GM19452 (cell line): Measurements from ENCODE around the gene HNRNPC.
"Not testable (repeated sequence)": the region's sequence is repeated elsewhere in the genome, so short reads cannot be mapped to it uniquely, and the experiment has no call there.

Experiments used
- ATAC-seq: cut with Tn5 transposase; IDR thresholded peaks from one replicate; pipeline ENCODE4 v1.9.1; 2021; ENCODE audit not compliant: unreplicated experiment

The HNRNPC gene

DNA sequence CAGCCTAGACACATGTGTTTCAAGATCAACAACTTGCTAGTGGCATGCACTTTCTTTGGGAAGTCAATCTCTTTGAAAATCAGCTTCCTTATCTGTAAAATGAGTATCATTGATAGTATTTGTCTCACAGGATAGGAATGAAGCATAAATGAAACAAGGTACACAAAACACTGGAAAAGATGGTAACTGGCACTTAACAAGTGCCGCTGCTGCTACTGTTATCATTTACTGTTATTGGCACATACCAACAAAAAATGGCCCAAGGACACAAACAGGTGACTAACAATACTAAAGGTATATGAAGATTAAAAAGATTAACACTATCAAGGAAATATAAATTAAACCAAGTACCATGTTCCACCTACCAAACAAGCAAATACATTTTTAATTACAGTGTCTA, 20.9 kb downstream of the HNRNPC start:
- no peak for ATAC-seq

DNA sequence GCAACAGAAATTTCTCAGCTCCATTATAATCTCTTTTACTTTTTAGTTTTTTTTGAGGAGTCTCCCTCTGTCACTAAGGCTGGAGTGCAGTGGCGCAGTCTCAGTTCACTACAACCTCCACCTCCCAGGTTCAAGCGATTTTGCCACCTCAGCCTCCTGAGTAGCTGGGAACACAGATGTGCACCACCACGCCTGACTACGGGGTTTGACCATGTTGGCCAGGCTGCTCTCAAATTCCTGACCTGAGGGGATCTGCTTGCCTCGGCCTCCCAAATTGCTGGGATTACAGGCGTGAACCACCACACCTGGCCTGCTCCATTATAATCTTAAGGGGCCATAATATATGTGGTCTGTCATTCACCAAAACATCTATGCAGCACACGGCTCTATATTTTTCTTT, 23.4 kb downstream of the HNRNPC start:
- no peak for ATAC-seq

DNA sequence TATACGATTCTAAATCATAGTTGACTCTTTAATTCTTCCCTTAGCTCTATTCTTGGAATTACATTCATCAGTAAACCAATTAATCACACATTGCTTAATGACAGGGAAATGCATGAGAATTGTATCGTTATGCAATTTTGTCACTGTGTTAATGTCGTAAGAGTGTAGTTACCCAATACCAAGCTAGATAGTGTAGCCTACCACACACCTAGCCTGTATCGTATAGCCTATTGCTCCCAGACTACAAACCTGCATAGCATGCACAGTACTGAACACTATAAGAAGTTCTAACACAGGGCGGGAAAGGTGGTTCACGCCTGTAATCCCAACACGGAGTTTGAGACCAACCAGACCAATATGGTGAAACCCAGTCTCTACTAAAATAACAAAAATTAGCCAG, 24.7 kb downstream of the HNRNPC start:
- ATAC-seq, result no peak

DNA sequence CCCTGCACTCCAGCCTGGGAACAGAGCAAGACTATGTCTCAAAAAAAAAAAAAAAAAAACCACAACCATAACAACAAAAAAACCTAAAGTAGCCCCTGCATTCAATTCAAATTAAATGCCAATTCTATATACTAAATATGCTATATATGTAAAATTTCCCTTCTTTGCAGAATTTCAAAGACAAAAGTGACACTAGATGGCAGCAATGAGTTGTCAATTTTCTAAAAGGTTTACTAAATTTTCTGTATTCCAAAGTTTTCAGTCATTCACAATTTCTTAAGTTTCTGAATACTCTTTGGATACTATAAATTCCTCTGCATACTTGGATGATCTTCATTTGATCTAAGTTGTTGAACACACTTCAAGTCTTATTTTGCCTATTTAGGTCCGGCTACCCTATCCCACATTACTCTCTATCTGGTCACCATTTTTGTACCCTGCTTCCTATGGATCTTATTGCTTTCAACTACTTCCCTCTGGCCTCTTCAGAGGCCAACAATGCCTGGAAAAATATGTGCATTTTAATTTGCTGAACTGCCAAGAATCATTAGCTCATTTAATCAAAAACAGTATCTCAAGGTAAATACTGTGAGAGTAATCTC, 27.9 kb downstream of the HNRNPC start:
- no peak for ATAC-seq

DNA sequence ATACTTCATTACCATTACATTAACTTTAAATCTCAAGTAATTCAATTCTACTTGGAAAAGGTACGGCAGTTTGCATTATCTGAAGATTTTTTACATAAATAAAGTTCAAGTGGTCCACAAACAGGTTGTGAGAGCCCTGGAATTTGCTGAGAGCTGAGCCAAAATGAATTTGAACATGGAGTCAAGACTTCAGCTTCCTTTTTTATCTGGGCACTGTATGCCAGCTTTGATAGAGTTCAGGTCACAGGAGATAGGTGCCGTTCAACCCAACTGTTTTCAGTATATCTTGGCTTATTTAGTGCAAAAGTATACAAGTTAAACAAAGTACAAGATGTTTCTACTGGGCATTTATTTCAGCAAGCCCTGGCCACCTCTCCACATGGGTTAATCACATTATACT, 28.8 kb downstream of the HNRNPC start:
- ATAC-seq, result no peak

DNA sequence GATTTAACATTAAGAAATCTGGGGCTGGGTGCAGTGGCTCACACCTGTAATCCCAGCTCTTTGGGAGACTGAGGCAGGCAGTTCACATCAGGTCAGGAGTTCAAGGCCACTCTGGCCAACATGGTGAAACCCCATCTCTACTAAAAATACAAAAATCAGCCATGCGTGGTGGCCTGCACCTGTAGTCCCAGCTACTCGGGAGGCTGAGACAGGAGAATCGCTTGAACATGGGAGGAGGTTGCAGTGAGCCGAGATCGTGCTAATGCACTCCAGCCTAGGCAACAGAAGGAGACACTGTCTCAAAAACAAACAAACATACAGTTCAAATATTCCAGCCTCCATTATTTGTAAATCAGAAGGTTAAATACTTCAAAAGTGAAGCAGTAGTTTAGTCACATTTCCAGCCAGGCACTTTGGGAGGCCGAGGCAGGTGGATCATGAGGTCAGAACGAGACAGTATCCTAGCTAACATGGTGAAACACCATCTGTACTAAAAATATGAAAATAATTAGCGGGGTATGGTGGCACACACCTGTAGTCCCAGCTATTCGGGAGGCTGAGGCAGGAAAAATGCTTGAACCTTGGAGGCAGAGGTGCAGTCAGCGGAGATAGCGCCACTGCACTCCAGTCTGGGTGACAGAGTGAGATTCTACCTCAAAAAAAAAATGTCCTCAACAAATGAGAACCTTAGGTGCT, 30.3 kb downstream of the HNRNPC start:
- no peak for ATAC-seq

DNA sequence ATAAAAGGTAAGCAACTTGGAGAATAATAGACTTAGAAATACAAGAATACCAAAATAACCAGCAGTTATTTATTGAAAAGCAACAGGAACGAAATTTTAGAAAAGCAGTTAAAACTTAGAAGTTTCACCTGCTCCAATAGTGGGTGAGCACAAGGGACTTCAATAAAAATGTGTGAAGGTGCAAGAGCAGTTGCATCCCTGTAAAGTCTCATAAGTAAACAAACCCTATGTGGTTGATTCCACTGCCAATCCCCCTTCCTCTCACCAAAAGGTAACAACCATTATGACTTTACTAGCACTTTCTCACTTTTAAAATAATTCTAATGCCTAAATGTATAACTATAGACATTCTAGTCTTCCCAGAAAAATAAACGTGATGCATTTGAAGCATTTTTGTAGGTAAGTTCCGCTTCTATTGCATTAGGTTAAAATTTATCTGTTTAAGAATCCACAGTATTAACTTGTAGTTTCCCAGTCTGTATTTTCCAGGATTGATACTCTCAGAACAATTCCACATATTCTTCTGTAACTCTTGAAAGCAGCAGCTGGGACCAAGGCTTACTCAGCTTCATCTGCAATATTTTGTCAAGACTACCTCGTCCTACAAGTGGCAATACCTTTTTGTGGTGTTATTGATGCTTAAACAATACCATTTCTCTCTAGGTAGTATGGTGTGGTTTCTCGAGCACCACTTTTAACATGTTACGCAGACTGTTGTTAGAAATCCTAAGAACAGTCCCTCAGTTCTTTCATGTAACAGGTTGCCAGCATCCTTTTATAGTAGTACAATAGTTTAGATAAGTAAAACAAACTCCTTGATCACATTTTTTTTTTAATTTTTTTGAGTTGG, 32.1 kb downstream of the HNRNPC start:
- no peak for ATAC-seq

DNA sequence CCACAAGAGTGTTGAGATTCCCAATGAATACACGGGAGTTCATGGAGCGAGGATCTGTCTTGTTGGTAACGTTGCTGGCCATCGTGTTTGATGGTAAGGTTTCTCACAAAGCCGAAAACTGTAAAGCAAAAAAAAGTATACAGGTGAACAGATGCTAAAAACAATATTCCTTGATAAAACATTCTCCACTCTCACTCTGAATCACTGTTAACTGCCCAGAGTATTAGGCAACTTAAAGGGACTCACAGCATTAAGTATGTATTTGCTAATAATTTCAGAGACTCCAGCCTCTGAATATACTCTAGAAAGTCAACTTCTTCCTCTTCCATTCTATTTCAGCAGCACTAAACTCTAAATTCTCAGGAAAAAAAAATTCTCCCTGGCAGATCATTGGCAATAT, 35.1 kb downstream of the HNRNPC start:
- ATAC-seq, result no peak

DNA sequence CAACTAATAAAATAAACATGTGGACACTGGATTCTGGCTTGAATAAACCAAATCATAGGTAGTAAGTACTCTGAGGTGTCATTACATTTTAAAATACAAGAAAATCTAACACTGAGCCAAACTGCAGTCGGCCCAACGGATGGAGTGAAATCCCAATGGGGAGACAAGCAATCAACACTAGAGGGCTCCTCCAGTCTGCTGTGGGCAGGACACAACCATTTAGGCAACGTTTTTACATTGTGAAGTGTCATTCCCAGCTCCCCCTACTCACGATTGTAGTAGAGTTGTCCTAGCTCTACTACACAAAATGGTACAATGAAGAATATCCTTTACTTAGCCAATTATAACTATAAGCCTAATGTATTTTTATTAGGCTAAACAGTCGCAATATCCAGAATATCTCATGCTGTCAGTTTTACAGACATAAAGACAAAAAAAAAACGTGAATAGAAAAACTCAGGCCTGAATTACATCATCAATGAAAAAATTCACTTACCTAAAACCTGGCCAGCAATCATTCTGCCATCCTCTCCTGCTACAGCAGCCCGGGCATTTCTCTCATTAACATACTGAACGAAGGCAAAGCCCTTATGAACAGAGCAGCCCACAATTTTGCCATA, 35.7 kb downstream of the HNRNPC start:
- no peak for ATAC-seq

DNA sequence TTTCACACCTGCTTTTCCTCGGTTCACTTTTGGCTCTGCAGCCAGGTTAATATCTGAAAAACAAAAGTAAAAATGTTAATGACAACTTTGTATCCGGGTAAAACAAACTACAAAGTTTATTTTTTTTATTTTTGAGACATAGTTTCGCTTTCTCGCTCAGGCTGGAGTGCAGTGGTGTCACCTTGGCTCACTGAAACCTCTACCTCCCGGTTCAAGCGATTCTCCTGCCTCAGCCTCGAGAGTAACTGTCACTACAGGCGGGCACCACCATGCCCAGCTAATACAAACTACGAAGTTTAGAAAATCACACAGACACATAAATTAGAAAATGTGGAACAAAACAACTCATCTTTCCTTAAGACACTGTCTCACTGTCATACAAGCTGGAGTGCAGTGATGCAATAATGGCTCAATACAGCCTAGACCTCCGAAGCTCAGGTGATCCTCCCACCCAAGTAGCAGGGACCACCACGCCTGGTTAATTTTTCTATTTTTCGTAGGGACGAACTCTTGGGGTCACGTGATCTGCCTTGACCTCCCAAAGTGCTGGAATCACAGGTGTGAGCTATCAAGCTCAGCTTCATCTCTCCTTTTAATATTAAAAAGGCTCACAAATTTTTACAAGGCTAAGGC, 38.1 kb downstream of the HNRNPC start:
- no peak for ATAC-seq

DNA sequence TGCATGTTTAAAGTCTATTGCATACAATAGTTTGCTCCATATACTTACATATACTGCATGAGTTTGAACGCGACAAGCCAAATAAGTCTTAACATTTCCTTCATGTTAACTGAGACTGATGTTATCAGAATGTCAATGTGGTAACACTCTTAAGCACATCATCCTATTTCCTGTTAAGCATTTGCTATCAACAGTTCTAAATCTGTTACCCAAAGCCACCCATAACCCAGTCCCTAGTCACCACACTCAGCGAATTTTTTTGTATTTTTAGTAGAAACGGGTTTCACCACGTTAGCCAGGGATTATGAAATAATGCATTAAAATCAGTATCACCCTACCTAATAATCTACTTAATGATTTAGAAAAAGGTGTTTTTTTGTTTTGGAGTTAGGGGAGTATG, 39.4 kb downstream of the HNRNPC start:
- ATAC-seq, result no peak

DNA sequence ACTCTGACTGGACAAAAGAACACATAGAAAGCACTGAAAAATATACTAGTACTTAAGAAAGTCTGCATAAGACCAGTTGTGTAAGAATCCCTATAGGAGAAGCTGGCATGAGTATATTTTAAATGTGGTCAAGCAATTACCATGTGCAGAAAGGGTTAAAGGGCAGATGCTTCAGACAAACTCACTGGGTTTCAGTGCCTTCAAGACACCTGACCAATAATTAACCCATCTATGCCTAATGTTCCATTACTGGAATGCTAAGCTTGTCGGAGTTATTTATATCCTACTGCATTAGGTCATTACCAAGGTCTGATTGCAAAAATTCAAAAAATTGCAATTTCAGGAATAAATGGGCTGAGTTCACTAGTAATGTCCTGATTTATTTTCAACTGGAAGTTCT, 41.3 kb downstream of the HNRNPC start:
- no peak for ATAC-seq

DNA sequence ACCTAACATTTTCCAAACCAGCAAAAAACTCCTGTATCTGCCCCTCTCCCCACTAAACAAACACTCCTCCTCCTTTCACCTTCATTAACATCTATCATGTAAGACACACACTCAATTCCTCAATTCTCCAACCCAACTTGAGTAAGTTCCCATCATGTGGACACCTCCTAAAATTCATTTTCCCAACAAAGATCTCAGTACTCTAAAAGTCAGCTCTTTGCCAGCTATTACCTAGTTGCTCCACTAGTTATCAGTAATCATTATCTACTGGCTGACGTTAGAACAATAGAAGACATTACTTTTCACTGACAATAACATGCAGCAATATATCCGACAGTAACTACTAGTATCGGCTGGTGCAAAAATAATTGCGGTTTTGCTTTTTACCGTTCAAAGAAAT, 42.1 kb downstream of the HNRNPC start:
- ATAC-seq, result no peak

DNA sequence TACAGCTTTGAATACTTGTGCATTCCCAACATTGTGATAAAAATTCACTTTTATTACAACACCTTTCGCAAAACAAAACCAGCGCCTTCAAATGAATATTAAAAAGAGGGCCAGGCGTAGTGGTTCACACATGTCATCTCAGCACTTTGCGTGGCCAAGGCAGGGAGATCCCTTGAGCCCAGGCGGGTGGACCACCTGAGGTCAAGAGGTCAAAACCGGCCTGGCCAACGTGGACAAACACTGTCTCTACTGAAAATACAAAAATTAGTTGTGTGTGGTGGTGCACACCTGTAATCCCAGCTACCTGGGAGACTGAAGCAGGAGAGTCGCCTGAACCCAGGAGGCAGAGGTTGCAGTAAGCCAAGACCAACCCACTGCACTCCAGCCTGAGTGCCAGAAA, 42.8 kb downstream of the HNRNPC start:
- ATAC-seq, result no peak

DNA sequence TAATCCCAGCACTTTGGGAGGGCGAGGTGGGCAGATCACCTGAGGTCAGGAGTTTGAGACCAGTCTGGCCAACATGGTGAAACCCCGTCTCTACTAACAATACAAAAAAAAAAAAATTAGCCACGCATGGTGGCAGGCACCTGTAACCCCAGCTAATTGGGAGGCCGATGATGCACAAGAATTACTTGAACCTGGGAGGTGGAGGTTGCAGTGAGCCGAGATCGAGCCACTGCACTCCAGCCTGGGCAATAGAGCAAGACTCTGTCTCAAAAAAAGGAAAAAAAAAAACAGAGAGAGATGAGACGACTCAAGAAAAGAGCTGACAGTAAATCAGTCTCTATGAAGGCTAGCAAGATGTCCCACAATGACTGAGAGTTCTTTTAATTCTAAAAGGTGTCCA, 44.1 kb downstream of the HNRNPC start:
- ATAC-seq, result not testable (repeated sequence)

DNA sequence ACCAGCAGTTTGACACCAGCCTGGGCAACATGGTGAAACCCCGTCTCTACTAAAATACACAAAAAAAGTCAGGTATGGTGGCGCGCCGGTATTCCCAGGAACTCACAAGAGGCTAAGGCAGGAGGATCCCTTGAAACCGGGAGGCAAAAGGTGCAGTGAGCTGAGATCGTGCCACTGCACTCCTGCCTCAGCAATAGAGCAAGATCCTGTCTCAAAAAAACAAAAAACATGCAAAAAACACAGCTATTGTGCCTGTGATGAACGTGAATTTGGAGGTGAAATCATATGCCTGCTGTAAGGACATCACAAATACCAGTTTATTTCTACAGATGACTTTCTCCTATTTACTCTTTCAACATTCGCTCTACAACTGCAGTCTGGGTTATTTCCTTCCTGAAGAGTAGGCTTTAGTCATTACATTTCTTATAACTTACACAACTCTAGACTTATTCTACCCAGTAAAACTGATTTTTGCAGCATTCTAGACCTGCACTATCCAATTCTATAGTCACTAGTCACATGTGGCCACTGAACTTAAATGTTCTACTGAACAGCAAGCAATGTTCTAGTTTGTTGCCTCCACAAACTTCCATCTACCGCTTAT, 48.3 kb downstream of the HNRNPC start:
- ATAC-seq, result no peak

DNA sequence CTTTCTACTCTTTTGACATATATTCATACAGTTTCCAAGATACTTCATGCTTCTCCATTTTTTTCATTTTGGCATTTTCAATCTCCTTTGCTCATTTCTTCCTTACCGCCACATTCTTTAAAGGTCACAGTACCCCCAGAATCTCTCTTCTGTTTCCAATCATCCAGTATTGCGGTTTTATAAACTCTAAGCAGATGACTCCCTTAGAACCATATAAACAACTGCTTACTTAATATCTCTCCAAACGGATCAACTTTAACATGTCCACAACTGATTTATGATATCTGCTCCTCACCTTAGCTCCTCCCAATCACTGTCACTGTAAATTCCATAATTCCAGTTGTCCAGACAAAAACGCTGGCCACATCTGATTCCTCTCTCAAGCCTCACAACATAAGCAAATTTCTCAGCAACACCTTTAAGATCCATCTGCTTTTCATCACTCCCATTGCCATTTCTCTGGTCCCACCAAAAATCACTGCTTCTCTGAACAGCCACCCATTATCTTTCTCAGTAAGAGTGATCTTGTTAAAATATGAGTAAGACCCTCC, 49.6 kb downstream of the HNRNPC start:
- no peak for ATAC-seq

DNA sequence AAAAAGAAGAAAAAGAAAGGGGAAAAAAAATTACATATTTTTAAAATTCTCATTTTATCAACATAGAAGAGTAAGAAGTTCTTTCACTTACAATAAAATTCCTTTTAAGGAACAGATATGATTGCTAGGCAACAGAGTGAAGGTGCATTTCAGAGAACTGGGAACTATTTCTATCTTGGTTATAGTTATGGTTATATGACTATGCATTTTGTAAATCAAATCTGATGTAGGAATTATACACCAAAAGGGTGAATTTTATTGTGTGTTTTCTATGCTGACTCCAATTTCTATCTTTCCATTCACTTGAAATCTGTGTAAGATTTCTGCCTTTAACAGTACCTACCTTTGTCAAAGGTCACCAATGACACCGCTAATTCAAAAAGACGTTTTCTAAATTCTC, 50.1 kb downstream of the HNRNPC start:
- no peak for ATAC-seq

DNA sequence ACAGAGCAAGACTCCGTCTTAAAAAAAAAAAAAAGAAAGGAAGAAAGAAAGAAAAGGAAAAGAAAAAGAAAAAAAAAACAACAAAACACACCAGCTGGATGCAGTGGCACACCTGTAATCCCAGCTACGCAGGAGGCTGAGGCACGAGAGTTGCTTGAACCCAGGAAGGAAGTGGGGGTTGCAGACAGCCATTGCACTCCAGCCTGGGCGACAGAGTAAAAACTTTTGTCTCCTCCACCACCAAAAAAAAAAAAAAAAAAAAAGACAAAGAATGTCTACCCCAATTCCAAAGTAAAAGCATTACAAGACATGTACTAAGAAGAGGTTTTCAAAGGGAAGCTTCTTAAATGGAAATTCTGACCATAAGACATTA, 53.4 kb downstream of the HNRNPC start:
- no peak for ATAC-seq

DNA sequence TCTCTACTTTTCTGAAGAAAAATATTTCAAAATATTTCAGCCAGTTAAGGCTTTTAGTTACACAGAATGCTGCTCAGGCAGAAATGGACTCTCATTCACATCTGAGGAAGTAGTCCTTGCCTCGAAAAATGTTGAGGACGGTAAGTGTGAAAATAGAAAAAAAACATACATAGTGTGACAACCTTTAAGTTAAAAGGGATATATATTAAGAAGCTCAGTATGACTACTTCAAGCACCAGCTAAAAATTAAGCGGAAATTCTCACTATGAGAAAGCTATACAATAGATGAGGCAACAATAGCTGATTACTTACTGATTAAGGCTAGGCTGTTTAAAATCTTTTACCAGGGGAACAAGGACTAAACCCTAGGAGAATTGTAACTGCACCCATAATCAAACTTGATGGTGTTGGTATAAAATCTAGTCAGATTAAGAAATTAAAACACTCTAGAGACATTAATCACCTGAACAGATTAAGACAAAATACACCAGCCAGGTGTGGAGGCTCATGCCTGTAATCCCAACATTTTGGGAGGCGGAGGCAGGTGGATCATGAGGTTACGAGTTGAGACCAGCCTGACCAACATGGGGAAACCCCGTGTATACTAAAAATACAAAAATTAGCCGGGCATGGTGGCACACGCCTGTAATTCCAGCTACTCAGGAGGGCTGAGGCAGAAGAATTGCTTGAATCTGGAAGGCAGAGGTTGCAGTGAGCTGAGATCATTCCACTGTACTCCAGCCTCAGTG, 53.9 kb downstream of the HNRNPC start:
- no peak for ATAC-seq
